Breast epithelium (tissue), 3 donors: ENCODE results near the gene SAMD3.

ENCODE experiments used
- POLR2A ChIP-seq: fragments of 450-650 bp; IDR thresholded peaks from one replicate; pipeline ENCODE4 v1.6.1; 2016; ENCODE audit warnings: antibody characterized with exemption, mild to moderate bottlenecking, moderate library complexity
- TF ChIP-seq, protein P1 (sequence below), 3 donors: fragments of 450-650 bp; IDR thresholded peaks; one replicate each; pipeline ENCODE4 v1.5.1; 2016 to 2017; ENCODE audit warnings: antibody characterized with exemption in 3 of 3, mild to moderate bottlenecking in 3 of 3, moderate library complexity in 3 of 3

- TF ChIP-seq POLR2A: no peak
- TF ChIP-seq, protein P1, sequence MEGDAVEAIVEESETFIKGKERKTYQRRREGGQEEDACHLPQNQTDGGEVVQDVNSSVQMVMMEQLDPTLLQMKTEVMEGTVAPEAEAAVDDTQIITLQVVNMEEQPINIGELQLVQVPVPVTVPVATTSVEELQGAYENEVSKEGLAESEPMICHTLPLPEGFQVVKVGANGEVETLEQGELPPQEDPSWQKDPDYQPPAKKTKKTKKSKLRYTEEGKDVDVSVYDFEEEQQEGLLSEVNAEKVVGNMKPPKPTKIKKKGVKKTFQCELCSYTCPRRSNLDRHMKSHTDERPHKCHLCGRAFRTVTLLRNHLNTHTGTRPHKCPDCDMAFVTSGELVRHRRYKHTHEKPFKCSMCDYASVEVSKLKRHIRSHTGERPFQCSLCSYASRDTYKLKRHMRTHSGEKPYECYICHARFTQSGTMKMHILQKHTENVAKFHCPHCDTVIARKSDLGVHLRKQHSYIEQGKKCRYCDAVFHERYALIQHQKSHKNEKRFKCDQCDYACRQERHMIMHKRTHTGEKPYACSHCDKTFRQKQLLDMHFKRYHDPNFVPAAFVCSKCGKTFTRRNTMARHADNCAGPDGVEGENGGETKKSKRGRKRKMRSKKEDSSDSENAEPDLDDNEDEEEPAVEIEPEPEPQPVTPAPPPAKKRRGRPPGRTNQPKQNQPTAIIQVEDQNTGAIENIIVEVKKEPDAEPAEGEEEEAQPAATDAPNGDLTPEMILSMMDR (IDR thresholded peaks at IDR 0.05): no peak
Measured at GRCh38 chr6:130128326-130128725, 94.4 kb downstream of the SAMD3 start.
